ENCODE results near the gene PSMB5.

DNA sequence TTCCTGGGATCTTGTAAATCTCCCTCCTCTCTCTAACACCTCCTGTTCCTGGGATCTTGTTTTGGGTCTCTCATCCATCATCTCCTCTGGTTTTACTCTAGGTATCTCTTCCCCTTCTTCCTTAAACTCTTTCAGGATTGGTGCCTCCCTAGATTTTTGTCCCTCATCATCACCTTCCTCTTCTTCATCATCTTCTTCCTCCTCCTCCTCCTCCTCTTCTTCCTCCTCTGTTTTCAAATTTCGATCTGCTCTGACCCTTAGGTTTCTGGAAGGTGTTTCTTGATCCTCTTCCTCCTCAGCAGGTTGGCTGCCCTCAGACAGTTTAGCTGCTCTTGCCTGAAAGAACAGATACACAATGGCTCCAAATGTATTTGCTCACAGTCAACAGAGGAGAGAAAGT lies 45.8 kb upstream of the PSMB5 start:
- TF ChIP-seq, protein P1, sequence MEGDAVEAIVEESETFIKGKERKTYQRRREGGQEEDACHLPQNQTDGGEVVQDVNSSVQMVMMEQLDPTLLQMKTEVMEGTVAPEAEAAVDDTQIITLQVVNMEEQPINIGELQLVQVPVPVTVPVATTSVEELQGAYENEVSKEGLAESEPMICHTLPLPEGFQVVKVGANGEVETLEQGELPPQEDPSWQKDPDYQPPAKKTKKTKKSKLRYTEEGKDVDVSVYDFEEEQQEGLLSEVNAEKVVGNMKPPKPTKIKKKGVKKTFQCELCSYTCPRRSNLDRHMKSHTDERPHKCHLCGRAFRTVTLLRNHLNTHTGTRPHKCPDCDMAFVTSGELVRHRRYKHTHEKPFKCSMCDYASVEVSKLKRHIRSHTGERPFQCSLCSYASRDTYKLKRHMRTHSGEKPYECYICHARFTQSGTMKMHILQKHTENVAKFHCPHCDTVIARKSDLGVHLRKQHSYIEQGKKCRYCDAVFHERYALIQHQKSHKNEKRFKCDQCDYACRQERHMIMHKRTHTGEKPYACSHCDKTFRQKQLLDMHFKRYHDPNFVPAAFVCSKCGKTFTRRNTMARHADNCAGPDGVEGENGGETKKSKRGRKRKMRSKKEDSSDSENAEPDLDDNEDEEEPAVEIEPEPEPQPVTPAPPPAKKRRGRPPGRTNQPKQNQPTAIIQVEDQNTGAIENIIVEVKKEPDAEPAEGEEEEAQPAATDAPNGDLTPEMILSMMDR (IDR thresholded peaks at IDR 0.05; ENCODE audit: borderline replicate concordance, extremely low read depth, low read length, poor library complexity, severe bottlenecking) = no peak
- no peak for TF ChIP-seq EZH2 (IDR thresholded peaks at IDR 0.05; ENCODE audit: borderline replicate concordance, low read depth, low read length, severe bottlenecking)

Data from DND-41 (cell line).